T-helper 17 cell (primary cell): ENCODE results near the gene IL4R. TPM values are rescaled to one million over a fixed set of nuclear protein-coding genes. Genes with fewer than 3 reads are reported as not detected.

Experiments
- ATAC-seq: fragments of 150-1000 bp; cut with Tn5 transposase; 2 replicates; pipeline ENCODE4 v1.10.0; 2021; ENCODE audit warnings: mild to moderate bottlenecking, moderate library complexity
- DNase-seq, 3 donors: peaks; one replicate each; pipeline versions ENCODE4 v3.0.0 to v3.0.0-alpha.2; 2020 to 2021
- H3K9me3 ChIP-seq: one replicate; pipeline ENCODE4 v1.7.0; 2013; ENCODE audit warnings: low read length, mild to moderate bottlenecking; ENCODE audit not compliant: control insufficient read depth, poor library complexity, severe bottlenecking
- H3K27ac Mint-ChIP-seq: one replicate; pipeline ENCODE4 v1.8.0; 2022; ENCODE audit warnings: mild to moderate bottlenecking, moderate library complexity, mixed read lengths
- H3K27me3 Mint-ChIP-seq: one replicate; pipeline ENCODE4 v1.8.0; 2022; ENCODE audit warnings: mixed read lengths
- H3K36me3 Mint-ChIP-seq: one replicate; pipeline ENCODE4 v1.8.0; 2022; ENCODE audit warnings: low read depth, mixed read lengths
- H3K4me1 Mint-ChIP-seq: one replicate; pipeline ENCODE4 v1.8.0; 2022; ENCODE audit warnings: mild to moderate bottlenecking, mixed read lengths
- H3K4me3 Mint-ChIP-seq: one replicate; pipeline ENCODE4 v1.8.0; 2022; ENCODE audit warnings: mild to moderate bottlenecking, moderate library complexity, mixed read lengths
- total RNA-seq, 4 donors: library from RNA in 2 of 4; stranded (reverse) in 2 of 4; gene quantifications; one replicate each; pipeline ENCODE4 v1.2.3 and lab custom pipeline; 2022 to 2026

Gene IL4R
- total RNA-seq, 2 donors from 2014 or later = 156 to 173 TPM

DNA sequence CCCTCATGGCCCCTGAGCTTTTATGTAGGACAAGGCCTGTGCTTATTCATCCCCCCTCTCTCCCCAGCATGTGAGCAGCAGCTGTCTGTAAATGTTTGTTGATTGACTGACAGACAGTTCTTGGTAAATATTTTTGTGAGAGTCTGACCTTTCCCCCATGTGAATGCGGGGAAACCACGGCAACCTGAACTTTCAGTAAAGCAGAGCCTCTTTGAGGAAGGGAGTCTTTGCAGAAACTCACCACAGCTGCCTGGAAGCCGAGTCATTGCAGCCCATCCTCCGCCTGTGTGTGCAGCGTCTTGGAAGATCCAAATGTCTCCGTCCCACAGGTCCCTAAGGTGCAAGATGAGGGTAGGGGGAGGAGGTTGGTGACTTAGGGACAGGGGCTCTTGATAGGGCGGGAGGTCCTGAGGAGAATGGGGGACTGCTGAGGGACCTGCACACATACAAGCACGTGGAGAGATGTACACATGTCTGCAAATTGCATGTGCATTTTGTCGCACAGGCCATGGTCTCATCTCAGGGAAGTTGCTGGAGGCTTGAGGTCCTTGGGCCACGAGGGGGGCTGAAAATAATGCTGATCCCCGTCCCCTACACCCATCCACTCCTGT lies 65.2 kb downstream of the IL4R start:
- no peak overlapping the region for H3K27ac Mint-ChIP-seq
- H3K4me1 Mint-ChIP-seq = peaks cover 27% of the 10 kb centered on the region
- no peaks in the 10 kb centered on the region for H3K9me3 ChIP-seq
- H3K4me3 Mint-ChIP-seq = no peak overlapping the region
- no peaks in the 10 kb centered on the region for H3K27me3 Mint-ChIP-seq
- ATAC-seq = no peak
- peaks cover 2% of the 10 kb centered on the region for H3K36me3 Mint-ChIP-seq
- no peak for DNase-seq

DNA sequence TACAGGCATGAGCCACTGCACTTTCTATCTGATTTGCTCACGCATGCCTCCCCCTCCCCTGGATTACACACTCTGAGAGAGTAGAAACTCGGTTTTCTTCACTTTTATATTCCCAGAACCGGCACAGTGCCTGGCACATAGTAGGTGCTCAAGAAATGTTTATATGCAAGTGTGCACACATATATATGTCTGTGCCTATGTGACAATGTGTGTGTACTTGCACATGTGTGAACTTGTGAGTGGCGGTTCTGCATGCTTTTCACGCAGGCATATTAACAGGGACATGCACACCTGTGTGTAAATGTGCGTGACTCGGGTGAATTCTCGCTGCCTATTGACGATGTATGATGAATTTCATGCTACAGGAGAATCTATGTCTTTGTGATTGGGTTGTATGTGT lies 66.1 kb downstream of the IL4R start:
- no peak for DNase-seq
- Mint-ChIP-seq H3K27ac (no peak overlapping the region), H3K4me1 (peaks cover 27% of the 10 kb centered on the region), H3K27me3 (no peaks in the 10 kb centered on the region), H3K36me3 (peaks cover 2% of the 10 kb centered on the region), H3K4me3 (no peak overlapping the region)
- no peak for ATAC-seq
- H3K9me3 ChIP-seq = no peaks in the 10 kb centered on the region

DNA sequence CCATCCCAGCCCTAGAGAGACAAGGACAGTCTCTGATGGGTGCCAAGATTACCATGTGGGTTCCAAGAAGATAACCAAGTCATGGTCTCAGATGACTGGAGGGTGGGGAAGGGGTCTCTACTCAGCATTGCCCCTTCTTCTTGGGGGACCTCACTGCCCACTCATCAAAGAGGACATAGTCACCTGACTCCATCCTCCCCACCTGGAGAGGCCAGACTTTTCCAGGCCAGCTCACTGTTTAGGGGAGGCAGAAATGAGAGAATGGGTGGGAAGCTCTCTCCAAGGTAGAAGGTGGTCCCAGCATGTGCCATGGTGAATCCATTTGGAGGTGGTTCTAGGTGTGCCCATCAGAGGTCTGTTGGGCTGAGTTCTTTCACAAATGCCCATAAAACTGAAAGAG lies 67.5 kb downstream of the IL4R start:
- ATAC-seq (no peak), DNase-seq (no peak)
- Mint-ChIP-seq H3K27ac (no peak overlapping the region), H3K36me3 (peaks cover 2% of the 10 kb centered on the region), H3K27me3 (no peaks in the 10 kb centered on the region), H3K4me3 (no peak overlapping the region), H3K4me1 (peaks cover 26% of the 10 kb centered on the region)
- H3K9me3 ChIP-seq = no peaks in the 10 kb centered on the region

DNA sequence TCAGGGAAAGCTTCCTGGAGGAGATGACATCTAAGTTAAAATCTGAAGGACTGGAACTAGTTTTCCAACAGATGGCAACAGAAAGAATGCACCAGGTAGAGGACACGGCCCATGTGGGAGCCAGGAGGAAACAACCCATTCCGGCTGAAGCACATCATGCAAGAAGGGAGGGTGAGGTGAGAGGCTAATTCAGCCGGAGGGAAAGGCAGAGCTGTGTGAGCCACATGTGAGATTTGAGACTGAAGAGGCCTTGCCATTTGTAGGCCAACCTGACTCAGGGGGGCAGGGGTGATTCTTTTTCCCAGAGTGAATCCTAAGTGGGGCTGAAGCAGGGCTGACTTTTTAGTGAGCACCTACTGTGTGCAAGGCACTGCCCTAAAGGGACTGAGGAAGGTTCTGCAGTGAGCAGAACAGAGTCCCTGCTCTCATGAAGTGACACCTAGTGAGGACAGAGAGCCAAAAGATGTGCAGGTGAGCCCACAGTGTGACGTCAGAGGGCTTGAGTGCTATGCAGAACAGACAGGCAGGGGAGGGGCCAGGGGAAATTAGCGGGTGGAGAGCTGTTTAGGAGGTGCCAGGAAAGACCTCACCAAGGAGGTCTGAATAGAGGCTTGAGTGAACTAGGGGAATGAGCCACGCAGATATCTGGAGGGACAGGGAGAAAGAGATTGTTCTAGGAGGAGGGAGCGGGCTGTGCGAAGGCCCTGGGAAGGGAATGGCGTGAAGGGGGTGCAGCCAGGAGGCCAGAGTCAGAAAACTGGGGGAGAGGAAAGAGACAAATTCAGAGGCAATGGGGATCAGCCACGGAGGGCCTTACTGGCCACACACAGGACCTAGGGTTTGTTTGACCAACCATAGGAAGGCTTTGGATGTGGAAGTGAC lies 68.4 kb downstream of the IL4R start:
- ATAC-seq = peak; percentile 34
- Mint-ChIP-seq H3K27me3 (no peaks in the 10 kb centered on the region), H3K27ac (no peak overlapping the region), H3K4me1 (peaks cover 25% of the 10 kb centered on the region), H3K36me3 (peaks cover 2% of the 10 kb centered on the region), H3K4me3 (no peak overlapping the region)
- no peaks in the 10 kb centered on the region for H3K9me3 ChIP-seq
- DNase-seq = no peak

DNA sequence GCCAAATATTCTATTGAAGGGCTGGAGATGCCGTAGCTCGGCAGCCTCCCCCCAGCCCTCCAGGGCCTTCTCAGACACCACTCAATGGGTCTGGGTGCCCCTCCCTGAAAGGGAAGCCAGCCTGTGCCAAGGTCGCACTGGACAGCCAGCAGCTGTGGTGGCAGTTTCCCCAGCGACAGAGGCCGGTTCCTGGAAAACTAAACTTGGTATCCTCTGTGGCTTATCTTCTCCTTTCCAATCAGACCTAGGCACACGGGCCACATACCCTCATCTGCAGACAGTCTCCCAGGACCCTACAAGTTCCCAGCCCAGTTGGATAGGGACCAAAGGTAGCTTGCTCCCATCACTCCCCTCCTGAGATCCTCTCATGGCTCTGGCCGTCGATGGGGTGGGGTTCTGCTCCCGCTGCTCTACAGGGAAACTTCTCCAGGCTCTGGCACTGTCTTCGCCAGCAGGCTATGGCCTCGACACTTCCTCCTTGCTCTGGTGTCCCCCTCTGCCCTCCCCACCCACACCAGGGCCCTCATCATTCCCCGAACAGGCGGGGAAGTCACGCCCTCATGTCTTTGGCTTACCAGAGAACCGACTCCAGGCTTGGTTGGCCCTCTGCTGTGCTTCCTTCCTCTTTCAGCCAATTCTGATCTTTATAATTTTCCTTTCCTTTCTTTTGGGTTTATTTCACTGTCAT lies 69.9 kb downstream of the IL4R start:
- Mint-ChIP-seq H3K27ac (no peak overlapping the region), H3K4me1 (peaks cover 17% of the 10 kb centered on the region), H3K36me3 (peaks cover 2% of the 10 kb centered on the region), H3K27me3 (no peaks in the 10 kb centered on the region), H3K4me3 (no peak overlapping the region)
- ATAC-seq (no peak), DNase-seq (no peak)
- H3K9me3 ChIP-seq = no peaks in the 10 kb centered on the region

DNA sequence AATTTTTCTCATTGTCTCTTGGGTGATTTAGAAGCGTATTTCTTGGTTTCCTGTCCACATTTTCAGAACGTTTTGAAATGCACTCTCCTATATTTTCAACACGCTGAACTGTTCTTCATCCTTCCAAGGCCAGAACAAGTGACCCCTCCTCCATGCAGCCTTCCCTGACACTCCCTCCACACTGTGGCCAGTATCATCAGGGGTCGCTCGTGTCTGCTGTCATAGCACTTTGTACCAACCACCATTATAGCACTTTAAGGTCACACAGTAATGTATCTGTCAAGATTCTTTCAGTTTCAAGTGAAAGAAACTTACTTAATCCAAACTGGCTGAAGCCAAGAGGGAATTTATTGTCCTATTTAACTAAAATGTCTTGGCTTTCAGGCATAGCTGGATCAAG lies 70.7 kb downstream of the IL4R start:
- no peaks in the 10 kb centered on the region for H3K9me3 ChIP-seq
- H3K4me1 Mint-ChIP-seq = peaks cover 13% of the 10 kb centered on the region
- ATAC-seq (no peak), DNase-seq (no peak)
- H3K27ac Mint-ChIP-seq = no peak overlapping the region
- H3K4me3 Mint-ChIP-seq = no peak overlapping the region
- H3K27me3 Mint-ChIP-seq = no peaks in the 10 kb centered on the region
- H3K36me3 Mint-ChIP-seq = peaks cover 2% of the 10 kb centered on the region

DNA sequence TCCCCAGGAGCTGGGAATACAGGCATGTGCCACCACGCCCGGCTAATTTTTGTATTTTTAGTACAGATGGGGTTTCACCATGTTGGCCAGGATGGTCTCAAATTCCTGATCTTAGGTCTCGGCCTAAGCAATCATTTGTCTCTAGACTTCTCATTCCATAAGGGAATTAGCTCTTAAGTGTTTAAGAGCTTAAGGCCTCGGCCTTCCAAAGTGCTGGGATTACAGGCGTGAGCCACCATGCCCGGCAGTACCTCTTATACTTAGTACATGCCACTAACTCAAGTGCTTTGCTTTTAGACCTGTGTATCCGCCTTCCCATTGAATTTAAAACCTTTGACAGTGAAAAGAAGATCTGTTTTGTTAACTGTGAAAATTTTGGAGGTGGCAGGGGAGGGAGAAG lies 71.6 kb downstream of the IL4R start:
- no peak overlapping the region for H3K27ac Mint-ChIP-seq
- H3K4me3 Mint-ChIP-seq = no peak overlapping the region
- DNase-seq (no peak), ATAC-seq (no peak)
- no peaks in the 10 kb centered on the region for H3K9me3 ChIP-seq
- H3K4me1 Mint-ChIP-seq = peaks cover 10% of the 10 kb centered on the region
- H3K36me3 Mint-ChIP-seq = peaks cover 2% of the 10 kb centered on the region
- H3K27me3 Mint-ChIP-seq = no peaks in the 10 kb centered on the region

DNA sequence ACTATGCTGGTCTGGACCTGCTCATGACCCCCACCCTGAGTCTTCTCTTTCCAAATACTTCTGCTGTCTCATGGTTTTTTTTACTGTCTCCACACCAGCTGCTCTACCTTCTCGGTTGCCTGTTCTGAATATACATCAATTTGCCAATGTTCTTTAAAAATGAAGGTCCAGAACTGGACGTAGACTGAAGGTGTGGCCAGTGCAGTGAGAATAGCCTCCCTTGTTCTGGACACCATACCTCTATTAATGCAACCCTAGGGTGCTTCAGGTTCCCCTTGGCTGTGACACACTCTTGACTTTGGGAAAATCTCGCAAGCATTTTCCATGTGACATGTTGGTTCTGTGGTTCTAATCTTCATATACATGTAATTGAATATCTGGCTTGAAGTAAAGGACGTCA lies 72.9 kb downstream of the IL4R start:
- Mint-ChIP-seq H3K27ac (no peak overlapping the region), H3K36me3 (peaks cover 2% of the 10 kb centered on the region), H3K4me3 (no peak overlapping the region), H3K4me1 (peaks cover 10% of the 10 kb centered on the region), H3K27me3 (no peaks in the 10 kb centered on the region)
- DNase-seq (no peak), ATAC-seq (no peak)
- no peaks in the 10 kb centered on the region for H3K9me3 ChIP-seq

DNA sequence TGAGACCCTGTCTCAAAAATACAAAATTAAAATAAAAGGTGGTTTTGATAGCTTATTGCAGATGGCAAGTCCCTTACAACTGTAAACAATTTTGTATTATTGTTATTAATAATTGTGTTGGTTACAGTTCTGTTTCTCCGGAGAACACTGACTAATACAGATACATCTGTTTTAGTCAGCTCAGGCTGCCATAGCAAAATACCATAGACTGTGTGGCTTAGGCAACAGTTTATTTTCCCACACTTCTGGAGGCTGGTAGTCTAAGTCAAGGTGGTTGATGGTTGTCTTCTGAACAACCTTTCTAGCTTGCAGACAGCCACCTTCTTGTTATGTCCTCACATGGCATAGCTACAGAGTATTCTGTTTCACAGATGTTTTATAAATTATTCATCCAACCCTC lies 74.0 kb downstream of the IL4R start:
- Mint-ChIP-seq H3K4me1 (peaks cover 3% of the 10 kb centered on the region), H3K27me3 (no peaks in the 10 kb centered on the region), H3K36me3 (no peaks in the 10 kb centered on the region), H3K27ac (no peak overlapping the region), H3K4me3 (no peak overlapping the region)
- H3K9me3 ChIP-seq = no peaks in the 10 kb centered on the region
- DNase-seq (no peak), ATAC-seq (no peak)

DNA sequence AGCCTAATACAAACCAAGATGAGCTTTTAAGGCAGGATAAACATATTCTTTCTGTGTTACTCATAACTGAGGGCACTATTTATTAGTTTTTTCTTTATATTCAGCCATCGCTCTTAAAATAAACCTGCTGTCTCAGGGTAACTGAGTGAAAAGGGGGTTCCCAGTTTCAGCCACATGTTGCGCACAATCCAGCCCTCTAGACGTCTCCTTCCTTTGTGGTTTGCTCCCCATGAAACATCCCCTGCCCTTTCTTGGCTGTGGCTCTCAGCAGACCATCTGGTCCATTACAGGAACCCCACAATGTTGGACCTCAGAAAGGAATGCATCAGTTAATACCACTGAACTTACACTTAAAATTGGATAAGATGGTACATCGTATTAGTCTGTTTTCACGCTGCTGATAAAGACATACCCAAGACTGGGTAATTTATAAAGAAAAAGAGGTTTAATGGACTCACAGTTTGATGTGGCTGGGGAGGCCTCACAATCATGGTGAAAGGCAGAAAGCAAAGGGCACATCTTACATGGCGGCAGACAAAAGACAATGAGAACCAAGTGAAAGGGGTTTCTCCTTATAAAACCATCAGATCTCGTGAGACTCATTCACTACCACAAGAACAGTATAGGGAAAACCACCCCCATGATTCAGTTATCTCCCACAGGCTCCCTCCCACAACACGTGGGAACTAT lies 75.6 kb downstream of the IL4R start:
- DNase-seq (no peak), ATAC-seq (peak; percentile 35)
- Mint-ChIP-seq H3K4me3 (no peak overlapping the region), H3K4me1 (peaks cover 3% of the 10 kb centered on the region), H3K27me3 (no peaks in the 10 kb centered on the region), H3K36me3 (no peaks in the 10 kb centered on the region), H3K27ac (no peak overlapping the region)
- no peaks in the 10 kb centered on the region for H3K9me3 ChIP-seq

DNA sequence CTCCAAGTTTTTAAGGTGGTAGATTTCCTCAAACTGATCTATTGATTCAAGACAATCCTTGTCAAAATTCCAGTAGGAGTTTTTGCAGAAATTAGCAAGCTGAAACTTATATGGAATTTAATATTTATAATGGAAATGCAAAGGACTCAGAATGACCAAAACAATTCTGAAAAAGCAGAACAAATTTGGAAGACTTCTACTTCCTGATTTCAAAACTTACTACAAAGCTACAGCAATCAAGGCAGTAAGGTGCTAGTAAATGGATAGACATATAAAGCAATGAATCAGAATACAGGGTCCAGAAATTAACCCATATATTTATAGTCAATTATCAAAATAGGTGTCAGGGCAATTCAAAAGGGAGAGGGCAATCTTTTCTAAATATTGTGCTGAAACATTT lies 76.4 kb downstream of the IL4R start:
- peaks cover 3% of the 10 kb centered on the region for H3K4me1 Mint-ChIP-seq
- no peak overlapping the region for H3K27ac Mint-ChIP-seq
- H3K4me3 Mint-ChIP-seq = no peak overlapping the region
- H3K36me3 Mint-ChIP-seq = peaks cover 2% of the 10 kb centered on the region
- ATAC-seq = no peak
- DNase-seq = no peak
- no peaks in the 10 kb centered on the region for H3K9me3 ChIP-seq
- no peaks in the 10 kb centered on the region for H3K27me3 Mint-ChIP-seq

DNA sequence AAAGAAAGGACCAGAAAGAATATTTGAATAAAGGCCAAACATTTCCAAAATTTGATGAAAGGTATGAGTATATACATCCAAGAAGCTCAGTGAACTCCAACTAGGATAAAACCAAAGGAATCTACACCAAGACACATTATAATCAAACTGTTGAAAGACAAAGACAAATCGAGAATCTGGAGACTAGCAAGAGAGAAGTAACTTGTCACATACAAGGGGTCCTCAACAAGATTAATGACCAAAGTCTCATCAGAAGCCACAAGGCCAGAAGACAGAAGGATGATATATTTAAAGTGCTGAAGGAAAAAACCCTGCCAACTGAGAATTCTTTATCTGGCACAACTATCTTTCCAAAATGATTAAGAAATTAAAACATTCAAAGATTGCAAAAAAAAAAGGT lies 78.9 kb downstream of the IL4R start:
- H3K4me1 Mint-ChIP-seq = peaks cover 3% of the 10 kb centered on the region
- no peak for DNase-seq
- H3K4me3 Mint-ChIP-seq = no peak overlapping the region
- H3K36me3 Mint-ChIP-seq = peaks cover 2% of the 10 kb centered on the region
- H3K9me3 ChIP-seq = no peaks in the 10 kb centered on the region
- no peaks in the 10 kb centered on the region for H3K27me3 Mint-ChIP-seq
- no peak overlapping the region for H3K27ac Mint-ChIP-seq
- ATAC-seq = no peak

DNA sequence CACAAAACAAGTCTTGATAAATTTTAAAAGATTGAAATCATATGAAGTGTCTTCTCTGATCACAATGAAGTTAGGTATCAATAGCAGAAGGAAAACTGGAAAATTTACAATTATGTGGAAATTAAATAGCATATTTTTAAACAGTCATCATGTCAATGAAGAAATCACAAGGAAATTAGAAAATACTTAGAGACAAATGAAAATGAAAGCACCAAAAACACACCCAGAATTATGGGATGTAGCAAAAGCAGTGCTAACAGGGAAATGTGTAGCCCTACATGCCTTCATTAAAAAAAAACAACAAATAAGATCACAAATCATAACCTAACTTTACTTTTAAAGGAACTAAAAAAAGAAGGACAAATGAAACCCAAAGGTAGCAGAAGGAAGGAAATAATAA lies 80.7 kb downstream of the IL4R start:
- no peak overlapping the region for H3K4me3 Mint-ChIP-seq
- DNase-seq = no peak
- peaks cover 3% of the 10 kb centered on the region for H3K4me1 Mint-ChIP-seq
- no peaks in the 10 kb centered on the region for H3K27me3 Mint-ChIP-seq
- peaks cover 2% of the 10 kb centered on the region for H3K36me3 Mint-ChIP-seq
- ATAC-seq = no peak
- no peaks in the 10 kb centered on the region for H3K9me3 ChIP-seq
- H3K27ac Mint-ChIP-seq = no peak overlapping the region
